Measurements from ENCODE around the gene PEX16.

PEX16 gene

DNA sequence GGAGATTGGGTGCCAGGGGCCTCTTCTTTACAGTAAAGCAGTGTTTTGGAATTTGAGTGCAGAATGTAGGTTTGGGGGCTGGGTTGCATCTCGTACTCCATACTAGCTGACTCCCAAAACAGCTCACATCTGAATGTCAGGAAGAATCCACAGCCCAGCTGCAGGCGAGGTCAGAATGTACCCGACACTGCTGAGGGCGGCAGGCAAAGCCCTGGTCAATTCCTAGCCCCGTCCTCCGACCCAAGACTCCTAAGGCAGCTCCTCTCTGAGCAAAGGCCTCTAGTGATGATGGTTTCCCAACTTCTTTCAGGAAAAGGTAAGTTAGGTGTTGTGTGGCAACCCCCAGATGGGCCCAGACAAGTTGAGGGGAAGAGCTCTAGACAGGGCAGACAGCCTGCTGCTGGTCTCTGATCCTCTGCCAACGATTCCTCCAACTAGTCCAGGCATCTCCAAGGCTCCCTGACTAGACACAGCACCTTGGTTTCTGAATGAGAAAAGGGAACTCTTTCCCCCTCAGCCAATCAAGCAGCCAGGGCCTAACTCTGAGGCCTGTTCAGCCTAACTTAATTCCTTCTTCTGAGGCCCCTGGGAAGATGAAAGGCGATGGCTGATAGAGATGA is 13.4 kb upstream of the PEX16 start:
- DNase-seq (ENCODE audit: low spot score): no peak

DNA sequence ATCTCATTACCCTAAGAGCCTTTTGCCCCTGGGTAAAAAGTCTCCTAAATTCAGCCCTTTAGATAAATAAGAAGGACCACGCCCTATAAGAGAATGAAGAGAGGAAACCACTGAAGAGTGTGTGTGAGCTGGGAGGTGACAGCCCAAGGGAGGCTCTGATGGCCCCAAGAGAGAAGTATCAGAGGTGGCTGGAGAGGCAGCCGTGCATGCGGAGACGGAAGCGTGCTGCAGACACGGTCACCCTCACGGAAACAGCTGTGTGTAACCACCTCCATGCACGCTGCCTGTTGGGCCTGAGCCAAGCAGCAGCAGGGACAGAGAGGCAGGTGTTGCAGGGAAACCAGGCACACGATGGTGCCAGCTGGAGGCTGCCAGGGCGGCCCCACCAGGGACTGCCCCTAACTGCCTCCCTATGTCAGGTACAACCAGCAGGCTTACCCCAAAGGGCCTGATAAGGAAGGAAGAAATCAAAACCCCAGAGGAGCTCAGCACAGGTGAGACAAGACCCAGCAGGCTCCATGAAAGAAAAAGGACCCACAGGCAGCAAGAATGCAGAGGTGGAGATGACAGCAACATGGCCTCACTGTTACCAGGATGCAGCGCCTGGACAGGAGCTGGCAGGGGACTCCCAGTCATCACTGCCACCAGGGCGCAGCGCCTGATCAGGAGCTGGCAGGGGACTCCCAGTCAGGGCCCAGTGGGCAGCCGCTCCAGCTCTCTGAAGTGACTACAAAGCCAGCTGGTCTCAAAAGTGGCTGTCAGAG is 12.5 kb upstream of the PEX16 start:
- no peak for DNase-seq (ENCODE audit: low spot score)

DNA sequence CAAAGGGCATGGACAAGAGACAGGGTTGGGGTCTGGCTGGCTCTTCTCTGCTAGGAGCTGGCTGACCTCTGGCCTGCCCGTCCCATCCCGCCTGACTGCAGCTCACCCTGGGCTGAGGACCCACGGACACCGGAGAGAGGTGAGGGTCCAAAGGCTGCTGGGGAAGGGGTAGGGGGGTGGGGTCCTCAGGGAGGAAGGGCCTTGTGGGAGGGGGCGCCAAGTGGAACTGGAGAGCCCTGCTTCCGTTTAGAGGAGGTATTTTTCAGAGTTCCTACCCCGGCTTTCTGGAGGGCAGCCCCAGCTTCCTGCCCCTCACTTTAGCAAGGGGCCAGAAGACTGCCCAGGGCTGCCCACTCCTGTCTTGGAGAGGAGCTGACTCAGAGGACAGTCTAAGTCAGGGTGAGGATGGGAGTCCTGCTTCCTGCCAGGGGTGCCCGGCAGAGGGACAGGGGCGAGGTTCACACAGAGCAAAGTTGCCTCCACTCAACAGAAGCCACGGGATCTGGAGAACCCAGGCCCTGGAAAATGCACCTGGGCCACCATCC is 11.9 kb upstream of the PEX16 start:
- no peak for DNase-seq (ENCODE audit: low spot score)

DNA sequence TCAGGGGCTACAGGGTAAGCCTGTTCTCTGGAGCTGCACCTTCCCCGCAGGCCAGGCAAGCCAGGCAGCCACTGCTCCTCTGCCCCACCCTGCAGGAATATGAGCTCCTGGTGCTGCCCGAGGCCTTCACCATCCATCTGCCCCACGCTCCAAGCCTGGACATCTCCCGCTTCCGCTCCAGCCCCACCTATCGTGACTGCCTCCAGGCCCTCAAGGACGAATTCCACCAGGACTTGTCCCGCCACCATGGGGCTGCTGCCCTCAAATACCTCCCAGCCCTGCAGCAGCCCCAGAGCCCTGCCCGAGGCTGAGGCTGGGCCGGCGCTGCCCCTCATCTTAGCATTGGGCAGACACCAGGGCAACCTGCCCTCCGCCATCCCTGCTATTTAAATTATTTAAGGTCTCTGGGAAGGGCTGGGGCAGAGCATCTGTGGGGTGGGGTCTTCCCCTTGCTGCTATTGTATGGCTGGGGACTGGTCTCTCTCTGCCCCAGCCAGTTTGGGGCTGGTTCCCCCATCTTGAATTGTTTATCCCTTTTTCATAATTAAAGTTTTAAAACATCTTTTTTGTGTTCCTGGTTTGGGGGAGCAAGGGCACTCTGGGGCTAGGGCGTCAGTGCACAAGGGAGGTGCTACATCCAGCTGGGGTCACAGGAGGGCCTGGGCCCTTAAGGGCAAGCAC is 11.0 kb upstream of the PEX16 start:
- DNase-seq (ENCODE audit: low spot score): no peak

DNA sequence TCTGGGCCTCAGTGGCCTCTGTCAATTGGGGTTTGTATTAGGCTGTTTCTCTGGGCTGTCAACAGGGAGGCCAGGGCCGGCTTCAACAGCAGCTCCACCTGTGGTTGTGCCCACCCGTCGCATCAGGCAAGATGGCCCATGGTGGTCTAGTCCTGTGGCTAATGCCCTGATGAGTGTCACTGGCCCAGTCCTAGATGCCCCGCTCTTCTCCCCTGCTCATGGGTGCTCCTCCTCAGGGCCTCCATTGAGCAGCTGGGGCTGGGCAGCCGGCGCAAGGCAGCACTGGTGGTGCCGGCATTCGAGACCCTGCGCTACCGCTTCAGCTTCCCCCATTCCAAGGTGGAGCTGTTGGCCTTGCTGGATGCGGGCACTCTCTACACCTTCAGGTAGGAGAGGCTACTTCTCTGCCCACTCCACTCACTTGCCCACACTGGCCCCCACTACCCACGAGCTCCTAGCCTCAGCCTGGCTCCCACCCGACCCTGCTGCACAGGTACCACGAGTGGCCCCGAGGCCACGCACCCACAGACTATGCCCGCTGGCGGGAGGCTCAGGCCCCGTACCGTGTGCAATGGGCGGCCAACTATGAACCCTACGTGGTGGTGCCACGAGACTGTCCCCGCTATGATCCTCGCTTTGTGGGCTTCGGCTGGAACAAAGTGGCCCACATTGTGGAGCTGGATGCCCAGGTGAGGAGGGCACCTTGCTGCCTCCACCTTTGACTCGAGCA is 10.2 kb upstream of the PEX16 start:
- DNase-seq (ENCODE audit: low spot score): no peak

DNA sequence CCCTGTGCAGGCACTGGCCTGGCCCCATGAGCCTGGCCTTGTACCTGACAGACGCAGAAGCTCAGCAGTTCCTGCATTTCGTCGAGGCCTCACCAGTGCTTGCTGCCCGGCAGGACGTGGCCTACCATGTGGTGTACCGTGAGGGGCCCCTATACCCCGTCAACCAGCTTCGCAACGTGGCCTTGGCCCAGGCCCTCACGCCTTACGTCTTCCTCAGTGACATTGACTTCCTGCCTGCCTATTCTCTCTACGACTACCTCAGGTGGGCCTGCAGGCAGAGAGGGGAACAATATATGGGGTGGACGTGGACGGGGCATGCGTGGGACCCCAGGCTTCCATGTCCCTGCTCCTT is 9.6 kb upstream of the PEX16 start:
- DNase-seq (ENCODE audit: low spot score): no peak

DNA sequence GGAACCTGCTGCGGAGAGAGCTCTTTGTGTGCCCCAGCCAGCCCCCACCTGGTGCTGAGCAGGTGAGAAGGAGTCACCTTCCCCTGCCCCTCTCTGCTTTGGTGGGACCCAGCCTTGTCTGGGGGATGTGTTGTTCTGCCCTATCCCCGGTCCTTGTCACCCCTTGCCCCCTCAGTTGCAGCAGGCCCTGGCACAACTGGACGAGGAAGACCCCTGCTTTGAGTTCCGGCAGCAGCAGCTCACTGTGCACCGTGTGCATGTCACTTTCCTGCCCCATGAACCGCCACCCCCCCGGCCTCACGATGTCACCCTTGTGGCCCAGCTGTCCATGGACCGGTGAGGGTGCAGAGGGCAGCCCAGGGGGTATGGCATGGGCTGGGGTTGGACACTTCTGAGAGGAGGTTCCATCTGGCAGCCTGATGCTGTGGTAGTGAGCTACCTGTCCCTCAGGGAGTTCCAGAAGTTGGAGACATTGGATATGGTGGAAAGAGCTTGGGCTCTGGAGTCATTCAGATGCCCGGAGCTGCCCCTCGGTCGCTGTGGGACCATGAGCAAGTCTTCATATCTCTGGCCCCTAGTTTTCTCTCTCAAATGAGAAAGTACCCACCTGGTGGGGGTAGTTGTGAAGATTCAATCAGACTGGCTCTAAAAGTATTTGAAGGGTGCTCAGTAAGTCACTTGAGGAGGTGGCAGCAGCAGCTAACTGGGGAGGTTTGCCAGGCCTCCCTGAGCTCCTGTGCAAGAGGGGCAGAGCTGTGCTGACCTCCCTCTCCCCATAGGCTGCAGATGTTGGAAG is 9.1 kb upstream of the PEX16 start:
- DNase-seq (ENCODE audit: low spot score): no peak

DNA sequence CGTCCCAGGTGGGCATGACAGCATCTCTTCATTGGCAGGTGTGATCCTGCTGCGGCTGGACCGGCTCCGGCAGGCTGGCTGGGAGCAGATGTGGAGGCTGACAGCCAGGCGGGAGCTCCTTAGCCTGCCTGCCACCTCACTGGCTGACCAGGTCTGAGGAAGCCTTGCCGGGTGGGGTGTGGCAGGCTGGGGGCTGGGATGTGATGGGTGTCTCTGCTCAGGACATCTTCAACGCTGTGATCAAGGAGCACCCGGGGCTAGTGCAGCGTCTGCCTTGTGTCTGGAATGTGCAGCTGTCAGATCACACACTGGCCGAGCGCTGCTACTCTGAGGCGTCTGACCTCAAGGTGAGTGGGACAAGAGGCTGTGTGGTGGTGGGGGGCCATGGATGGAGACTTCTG is 8.3 kb upstream of the PEX16 start:
- no peak for DNase-seq (ENCODE audit: low spot score)

DNA sequence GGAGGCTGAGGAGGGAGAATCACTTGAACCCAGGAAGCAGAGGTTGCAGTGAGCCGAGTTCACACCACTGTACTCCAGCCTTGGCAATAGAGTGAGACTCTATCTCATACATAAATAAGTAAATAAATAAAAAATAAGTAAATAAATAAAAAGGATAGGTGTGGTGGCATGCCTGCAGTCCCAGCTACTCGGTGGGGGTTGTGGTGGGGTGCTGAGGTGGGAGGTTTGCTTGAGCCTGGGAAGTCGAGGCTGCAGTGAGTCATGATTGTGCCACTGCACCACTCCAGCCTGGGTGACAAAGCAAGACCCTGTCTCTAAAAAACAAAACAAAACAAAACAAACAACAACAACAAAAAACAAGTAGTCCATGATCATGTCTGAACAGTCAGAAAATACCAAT is 7.9 kb upstream of the PEX16 start:
- no peak for DNase-seq (ENCODE audit: low spot score)

DNA sequence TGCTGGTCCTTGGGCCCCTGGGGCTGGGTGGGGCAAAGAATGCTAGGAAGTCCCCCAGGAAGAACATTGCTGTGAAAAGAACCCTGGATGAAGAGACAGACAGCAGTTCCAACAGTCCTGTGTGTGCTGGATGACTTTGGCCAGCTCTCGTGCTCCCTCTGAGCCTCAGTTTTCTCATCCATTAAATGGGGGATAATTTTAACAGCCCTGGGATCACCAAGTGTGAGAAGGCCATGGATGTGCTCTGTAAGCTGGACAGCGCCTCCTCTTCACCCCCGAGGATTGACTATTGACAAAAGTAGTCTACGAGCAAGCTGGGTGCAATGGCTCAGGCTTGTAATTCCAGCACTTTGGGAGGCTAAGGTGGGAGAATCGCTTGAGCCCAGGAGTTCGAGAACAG is 7.2 kb upstream of the PEX16 start:
- no peak for DNase-seq (ENCODE audit: low spot score)

DNA sequence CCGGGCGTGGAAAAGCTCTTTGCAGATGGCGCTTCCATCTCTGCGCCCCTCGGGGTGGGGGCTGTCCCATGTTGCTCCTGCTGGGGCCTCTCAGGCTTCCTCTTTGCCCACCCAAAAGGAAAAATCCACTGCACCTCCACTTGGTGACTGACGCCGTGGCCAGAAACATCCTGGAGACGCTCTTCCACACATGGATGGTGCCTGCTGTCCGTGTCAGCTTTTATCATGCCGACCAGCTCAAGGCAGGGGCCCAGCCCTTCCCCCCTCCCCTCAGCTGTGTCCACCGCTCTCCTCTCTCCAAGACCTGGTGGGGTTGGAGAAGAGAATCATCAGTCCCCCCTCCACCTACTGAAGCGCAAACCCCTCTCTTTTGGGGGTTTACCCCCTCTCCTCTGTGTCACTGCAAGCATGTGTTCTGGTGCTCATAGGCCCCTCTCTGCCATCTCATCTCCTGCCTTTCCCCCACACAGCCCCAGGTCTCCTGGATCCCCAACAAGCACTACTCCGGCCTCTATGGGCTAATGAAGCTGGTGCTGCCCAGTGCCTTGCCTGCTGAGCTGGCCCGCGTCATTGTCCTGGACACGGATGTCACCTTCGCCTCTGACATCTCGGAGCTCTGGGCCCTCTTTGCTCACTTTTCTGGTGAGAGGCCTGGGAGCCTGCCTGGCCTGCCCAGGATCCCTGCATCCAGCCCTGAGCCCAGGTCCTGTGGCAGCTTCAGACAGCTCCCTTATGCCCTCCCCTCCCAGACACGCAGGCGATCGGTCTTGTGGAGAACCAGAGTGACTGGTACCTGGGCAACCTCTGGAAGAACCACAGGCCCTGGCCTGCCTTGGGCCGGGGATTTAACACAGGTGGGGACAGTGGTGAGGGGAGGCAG is 6.6 kb upstream of the PEX16 start:
- no peak for DNase-seq (ENCODE audit: low spot score)

DNA sequence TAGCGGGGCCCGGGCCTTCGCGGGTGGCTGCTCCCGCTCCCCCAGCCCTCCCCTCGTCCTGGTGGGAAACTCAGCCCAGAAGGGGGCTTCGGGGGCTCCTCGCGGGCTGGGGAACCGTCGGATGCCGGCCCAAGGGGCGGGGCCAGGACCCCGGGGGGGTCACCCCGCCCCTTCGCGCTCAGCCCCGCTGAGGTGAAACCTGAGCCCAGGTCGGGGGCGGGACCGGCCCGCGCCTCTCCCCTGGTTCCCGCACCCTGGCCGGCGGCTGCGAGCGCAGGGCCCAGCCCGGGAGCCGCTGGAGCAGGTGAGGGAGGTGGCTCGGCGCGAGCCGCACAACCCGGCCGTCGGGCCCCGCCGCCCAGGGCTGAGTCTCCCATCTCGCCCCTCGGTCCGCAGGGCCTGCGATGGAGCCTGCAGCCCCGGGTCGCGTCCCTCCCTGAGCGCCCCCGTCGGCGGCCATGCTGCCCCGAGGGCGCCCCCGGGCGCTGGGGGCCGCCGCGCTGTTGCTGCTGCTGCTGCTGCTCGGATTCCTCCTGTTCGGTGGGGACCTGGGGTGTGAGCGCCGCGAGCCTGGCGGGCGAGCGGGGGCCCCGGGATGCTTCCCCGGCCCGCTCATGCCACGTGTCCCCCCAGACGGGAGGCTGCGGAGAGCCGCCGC is 4.9 kb upstream of the PEX16 start, which contains the start of gene LARGE2:
LARGE2 (plus strand) TSS at position 232 of the 658 bp plus-strand sequence; CDS start at position 459, 227 bp downstream.
- no peak for DNase-seq (ENCODE audit: low spot score)

DNA sequence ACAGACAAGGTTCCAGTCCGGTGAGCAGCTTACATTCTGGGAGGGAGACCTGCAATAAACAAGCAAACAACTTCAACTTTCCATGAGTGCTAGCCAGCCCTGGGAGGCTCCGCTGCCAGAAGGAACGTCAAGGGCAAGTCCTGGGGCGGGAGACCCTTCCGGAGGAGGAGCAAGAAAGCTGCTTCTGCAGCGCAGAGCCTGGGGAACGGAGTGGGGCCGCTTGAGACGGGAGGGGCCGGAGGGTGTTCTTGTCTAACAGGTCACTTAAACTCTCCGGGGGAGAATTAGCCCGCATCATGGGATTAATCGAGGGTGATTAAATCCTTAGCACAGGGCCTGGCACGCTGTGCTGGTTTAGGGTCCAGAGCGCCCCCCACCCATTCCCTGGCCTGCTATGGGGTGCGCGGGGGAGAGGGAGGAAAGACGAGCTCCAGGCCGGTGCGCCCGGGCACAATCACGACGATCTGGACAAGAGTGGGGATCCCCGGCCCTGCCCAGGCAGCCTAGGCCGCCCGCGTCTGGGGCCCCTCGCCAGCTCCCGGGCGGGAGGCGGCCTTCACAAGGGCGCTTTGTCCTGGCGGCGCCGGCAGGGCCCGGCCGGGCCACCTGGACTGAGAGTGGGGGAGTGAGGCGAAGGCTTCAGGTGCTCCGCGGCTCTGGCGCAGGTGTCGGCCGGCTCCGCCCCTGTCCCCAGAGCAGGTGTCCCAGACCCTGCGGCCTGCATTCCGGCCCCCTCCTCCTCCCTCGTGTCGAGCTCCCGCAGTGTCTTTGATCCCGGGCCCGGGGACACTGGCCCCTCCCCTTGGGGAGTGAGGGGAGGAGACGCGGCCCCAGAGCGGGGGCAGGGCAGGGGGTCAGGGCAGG is 4.1 kb upstream of the PEX16 start:
- DNase-seq (ENCODE audit: low spot score): no peak

DNA sequence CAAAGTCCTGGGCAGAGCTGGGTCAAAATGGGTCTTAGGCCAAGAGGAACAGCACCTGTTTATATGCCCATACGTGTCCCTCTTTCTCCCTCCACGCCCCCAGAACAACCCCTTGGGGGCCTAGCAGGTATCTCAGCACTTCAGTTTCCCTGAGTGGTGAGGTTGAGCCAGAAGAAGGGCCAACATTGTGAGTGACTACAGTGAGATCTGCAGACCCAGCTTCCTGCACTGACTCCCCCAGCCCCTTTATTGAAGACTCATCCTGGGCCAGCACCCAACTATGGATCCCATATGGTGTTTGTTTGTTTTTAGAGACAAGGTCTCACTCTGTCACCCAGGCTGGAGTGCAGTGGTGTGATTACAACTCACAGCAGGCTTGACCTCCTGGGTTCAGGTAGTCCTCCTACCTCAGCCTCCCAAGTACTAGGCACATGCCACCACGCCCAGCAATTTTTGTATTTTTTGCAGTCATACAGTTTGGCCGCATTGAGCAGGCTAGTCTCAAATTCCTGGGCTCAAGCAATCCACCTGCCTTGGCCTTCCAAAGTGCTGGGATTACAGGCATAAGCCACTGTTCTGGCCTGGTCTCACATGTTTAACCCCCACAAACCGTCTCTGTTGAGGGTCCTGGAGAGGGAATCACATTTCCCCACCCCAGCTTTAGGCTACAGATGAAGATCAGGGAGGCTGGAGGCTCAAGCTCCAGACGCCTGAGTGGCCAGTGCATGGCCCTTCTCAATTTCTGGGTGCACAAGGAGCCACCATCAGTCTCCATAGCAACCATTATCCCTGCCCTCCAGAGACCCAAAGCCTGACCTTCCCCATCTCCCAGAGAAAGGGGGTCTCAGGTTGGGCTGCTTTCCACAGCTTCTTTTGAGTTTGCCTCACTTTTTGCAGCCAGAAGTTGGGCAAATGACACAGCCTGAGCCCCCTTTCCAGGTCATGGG is 3.1 kb upstream of the PEX16 start:
- no peak for DNase-seq (ENCODE audit: low spot score)

DNA sequence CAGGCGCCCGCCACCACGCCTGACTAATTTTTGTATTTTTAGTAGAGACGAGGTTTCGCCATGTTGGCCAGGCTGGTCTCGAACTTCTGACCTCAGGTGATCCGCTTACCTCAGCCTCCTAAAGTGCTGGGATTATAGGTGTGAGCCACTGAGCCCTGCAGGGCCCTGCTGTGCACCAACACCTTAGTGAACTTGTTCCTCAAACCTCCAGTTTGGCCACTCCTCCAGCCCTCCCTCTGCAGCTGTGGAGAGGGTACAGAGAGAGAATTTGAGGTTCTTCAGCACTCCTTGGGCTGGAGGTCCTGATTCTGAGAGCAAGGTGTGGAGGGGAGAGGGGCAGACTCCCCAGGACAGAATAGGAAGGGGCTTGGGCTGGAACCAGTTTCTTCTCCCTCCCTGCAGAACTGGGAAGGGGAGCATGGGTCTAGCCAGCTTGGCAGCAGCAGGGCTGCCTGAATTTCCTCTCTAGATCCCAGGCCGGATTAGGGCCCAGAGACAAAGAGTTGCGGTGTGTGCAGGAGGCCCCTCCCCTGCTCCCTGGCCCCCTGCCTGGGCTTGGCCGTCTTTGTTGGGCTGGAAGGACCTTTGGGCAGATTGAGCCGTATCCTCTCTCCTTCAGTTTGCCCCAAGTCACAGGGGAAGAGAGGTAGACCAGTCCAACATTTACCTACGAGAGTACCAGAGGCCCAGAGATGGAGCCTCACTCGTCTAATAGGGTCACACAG is 2.3 kb upstream of the PEX16 start:
- DNase-seq (ENCODE audit: low spot score): no peak

DNA sequence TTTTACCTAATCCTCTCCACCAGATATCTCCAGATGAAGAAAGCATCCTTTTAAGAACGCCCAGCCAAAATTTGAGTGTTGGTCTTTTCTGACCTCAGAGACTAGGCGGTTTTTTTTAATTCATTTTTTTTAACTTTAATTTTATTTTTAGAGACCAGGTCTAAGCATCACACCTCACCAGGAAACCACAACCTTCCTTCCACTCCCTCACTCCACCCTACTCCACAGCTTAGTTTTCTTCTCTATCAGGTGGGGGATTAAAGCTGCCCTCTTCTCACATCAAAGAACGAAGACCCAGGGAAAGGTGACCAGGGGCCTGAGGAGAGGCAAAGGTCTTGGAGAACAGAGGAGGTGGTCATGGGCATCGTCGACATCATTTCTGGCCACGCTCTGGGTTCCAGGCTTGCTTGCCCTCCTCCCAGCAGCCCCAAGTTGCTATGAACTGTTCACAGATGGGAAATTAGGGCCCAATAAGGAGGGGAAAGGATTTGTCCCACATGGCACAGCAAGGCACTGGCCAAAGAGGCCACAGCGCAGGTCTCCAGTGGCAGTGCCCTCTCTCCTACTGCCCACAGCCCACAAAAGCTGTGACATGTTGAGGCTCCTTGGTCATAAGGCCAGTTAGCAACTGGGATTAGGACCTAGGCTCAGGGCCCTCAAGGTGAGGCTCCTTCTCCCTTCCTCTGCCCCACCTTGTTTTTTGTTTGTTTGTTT is 1.4 kb upstream of the PEX16 start:
- DNase-seq (ENCODE audit: low spot score): no peak

Measured in putamen (tissue), 1 donor.